ENCODE data around the gene TRMT6.

Gene TRMT6

GRCh38 chr20:5893621-5894020 is 56.7 kb downstream of the TRMT6 start:
- Histone ChIP-seq H3K27me3 (ENCODE audit: insufficient read depth, low read length) (no peaks in the 10 kb centered on the region), H3K9ac (ENCODE audit: low read depth, low read length) (no peak overlapping the region), H3K27ac (ENCODE audit: low read depth, low read length) (no peak overlapping the region), H3K9me3 (ENCODE audit: insufficient read depth, low read depth, low read length) (no peaks in the 10 kb centered on the region), H3K4me3 (ENCODE audit: low read length) (no peak overlapping the region), H3K4me1 (ENCODE audit: insufficient read depth, low read length) (no peaks in the 10 kb centered on the region), H3K36me3 (ENCODE audit: insufficient read depth, low read length) (no peaks in the 10 kb centered on the region)
- 92% methylated on average over 2 of the region's 2 CpGs for WGBS

DNA sequence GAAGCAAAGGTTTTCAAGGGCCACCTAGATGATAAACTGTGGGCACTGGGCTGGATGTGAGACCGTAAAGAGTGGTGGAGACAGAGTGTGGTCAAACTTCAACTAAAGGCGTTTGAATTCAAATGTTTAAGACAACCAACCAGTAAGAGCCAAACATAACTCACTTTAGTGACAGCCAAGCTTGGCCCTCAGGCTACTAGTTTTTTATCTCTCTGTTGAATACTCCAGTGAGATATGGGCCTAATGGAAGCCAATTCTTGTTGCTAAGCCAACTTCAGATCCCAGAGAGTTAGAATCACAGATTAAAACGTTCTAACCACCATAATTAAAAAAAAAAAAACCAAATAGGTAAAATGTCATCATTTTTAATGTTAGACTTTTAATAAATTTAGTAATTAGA is 57.3 kb downstream of the TRMT6 start:
- no peak overlapping the region for H3K9ac ChIP-seq (ENCODE audit: low read depth, low read length)
- H3K4me3 ChIP-seq (ENCODE audit: low read length), result no peak overlapping the region
- no peak overlapping the region for H3K27ac ChIP-seq (ENCODE audit: low read depth, low read length)
- H3K27me3 ChIP-seq (ENCODE audit: insufficient read depth, low read length), result no peaks in the 10 kb centered on the region
- H3K4me1 ChIP-seq (ENCODE audit: insufficient read depth, low read length), result no peaks in the 10 kb centered on the region
- whole genome bisulfite sequencing, result 93% methylated on average over 2 of the region's 3 CpGs
- H3K36me3 ChIP-seq (ENCODE audit: insufficient read depth, low read length), result no peaks in the 10 kb centered on the region
- H3K9me3 ChIP-seq (ENCODE audit: insufficient read depth, low read depth, low read length), result no peaks in the 10 kb centered on the region

DNA sequence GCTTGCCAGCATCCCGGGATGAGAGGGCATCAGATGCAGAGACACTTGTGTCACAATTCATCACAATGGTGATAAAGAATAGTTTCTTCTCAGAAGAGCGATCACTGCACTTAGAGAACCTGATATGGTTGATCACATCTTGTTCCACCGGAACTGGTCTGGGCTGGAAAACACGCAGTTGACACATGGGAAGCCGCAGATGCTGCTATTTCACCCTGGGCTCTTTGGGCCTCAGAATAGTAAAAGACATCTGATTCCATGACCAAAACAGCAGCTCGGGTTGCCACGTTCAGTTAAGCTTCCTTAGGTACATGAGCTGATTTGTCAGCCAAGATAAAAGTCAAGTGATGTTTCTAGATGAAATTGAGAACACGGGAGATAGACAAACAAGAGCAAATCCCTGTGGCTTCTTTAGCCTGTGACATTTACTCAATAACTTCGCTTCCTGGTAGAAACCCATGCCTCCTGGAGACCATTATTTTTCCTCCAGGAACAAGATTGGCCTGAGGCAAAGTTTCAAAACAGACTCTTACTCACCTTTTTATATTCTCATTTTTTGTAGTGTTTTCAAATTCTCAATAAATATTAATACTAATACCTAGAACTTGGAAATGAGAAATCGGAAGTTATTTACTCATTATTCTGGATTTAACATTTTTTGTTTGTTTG is 59.4 kb downstream of the TRMT6 start:
- Histone ChIP-seq H3K27me3 (ENCODE audit: insufficient read depth, low read length) (no peaks in the 10 kb centered on the region), H3K4me3 (ENCODE audit: low read length) (no peak overlapping the region), H3K36me3 (ENCODE audit: insufficient read depth, low read length) (no peaks in the 10 kb centered on the region), H3K9ac (ENCODE audit: low read depth, low read length) (no peak overlapping the region), H3K4me1 (ENCODE audit: insufficient read depth, low read length) (no peaks in the 10 kb centered on the region), H3K9me3 (ENCODE audit: insufficient read depth, low read depth, low read length) (no peaks in the 10 kb centered on the region), H3K27ac (ENCODE audit: low read depth, low read length) (no peak overlapping the region)
- WGBS, result 92% methylated on average over 10 of the region's 10 CpGs

DNA sequence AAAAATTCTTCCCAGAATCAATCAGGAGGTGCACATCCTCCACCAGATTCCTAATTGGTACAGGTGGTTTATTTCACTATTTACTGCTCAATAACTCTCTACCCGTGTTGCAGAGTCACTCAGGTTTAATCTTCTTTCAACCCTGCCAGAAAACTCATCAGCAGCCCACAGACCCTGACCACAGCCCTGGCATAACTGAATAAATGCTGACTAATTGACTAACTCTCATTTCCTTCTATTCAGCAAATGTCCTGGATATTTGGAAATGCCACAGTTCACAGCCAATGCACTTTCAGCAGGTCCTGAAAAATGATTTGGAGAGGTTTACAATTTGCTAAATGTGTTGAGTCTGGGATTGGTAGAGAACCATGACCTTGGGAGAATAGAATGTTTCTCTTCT is 62.3 kb downstream of the TRMT6 start:
- 92% methylated on average over 1 of the region's 1 CpG for WGBS
- Histone ChIP-seq H3K9me3 (ENCODE audit: insufficient read depth, low read depth, low read length) (no peaks in the 10 kb centered on the region), H3K27me3 (ENCODE audit: insufficient read depth, low read length) (no peaks in the 10 kb centered on the region), H3K9ac (ENCODE audit: low read depth, low read length) (no peak overlapping the region), H3K36me3 (ENCODE audit: insufficient read depth, low read length) (no peaks in the 10 kb centered on the region), H3K27ac (ENCODE audit: low read depth, low read length) (no peak overlapping the region), H3K4me1 (ENCODE audit: insufficient read depth, low read length) (no peaks in the 10 kb centered on the region), H3K4me3 (ENCODE audit: low read length) (no peak overlapping the region)

- Histone ChIP-seq H3K9me3 (ENCODE audit: insufficient read depth, low read depth, low read length) (no peaks in the 10 kb centered on the region), H3K27me3 (ENCODE audit: insufficient read depth, low read length) (no peaks in the 10 kb centered on the region), H3K4me3 (ENCODE audit: low read length) (no peak overlapping the region), H3K4me1 (ENCODE audit: insufficient read depth, low read length) (0 out of 2 replicates have a peak, but pooled peaks cover 1% of the 10 kb centered on the region), H3K36me3 (ENCODE audit: insufficient read depth, low read length) (no peaks in the 10 kb centered on the region), H3K27ac (ENCODE audit: low read depth, low read length) (no peak overlapping the region), H3K9ac (ENCODE audit: low read depth, low read length) (no peak overlapping the region)
- 92% methylated on average over 5 of the region's 5 CpGs for WGBS
Measured at GRCh38 chr20:5887386-5887785, 62.9 kb downstream of the TRMT6 start.
